ENCODE measurements around the gene KAT6B.

The KAT6B gene

GRCh38 chr10:74887614-74888284 lies 61.3 kb downstream of the KAT6B start:
- TF ChIP-seq ZNF677 (tag by site-specific recombination; IDR thresholded peaks at IDR 0.05) (no peak), ZNF121 (tag by site-specific recombination; IDR thresholded peaks at IDR 0.05) (peak; percentile 92)
- H3K27ac ChIP-seq (ENCODE audit: extremely low read depth, low read depth, low read length): no peak overlapping the region
- H3K36me3 ChIP-seq (ENCODE audit: control insufficient read depth in 2 of 2, insufficient read depth in 1 of 2, low read length in 2 of 2): no peaks in the 10 kb centered on the region
- H3K4me1 ChIP-seq (ENCODE audit: control insufficient read depth, insufficient read depth, low read length): 0 out of 2 replicates have a peak, but pooled peaks cover under 1% of the 10 kb centered on the region
- CTCF ChIA-PET: no interaction called here
- H3K4me3 ChIP-seq (ENCODE audit: low read depth, low read length): no peak overlapping the region
- H3K9me3 ChIP-seq (ENCODE audit: control insufficient read depth, insufficient read depth, low read depth, low read length): no peaks in the 10 kb centered on the region
- POLR2A ChIA-PET: interaction anchor here (0.6 kb wide), 1 partner anchor 62 kb away, joined by 4 read pairs; no protein-coding TSS in a partner anchor

- no peak overlapping the region for H3K4me3 ChIP-seq (ENCODE audit: low read depth, low read length)
- POLR2A ChIA-PET: interaction anchor here (1.0 kb wide), 1 partner anchor 10 kb away, joined by 3 read pairs; no protein-coding TSS in a partner anchor
- TF ChIP-seq ZNF747 (tag by site-specific recombination; IDR thresholded peaks at IDR 0.05): no peak
- peak; percentile 20; the same call in 1 of the 2 replicates for TF ChIP-seq ZNF654 (tag by site-specific recombination; IDR thresholded peaks at IDR 0.05; ENCODE audit: low read depth)
- TF ChIP-seq CTCF (tag by site-specific recombination; IDR thresholded peaks at IDR 0.05): peak; percentile 54; the same call in 1 of the 2 replicates
- no peak for TF ChIP-seq ZNF580 (tag by site-specific recombination; IDR thresholded peaks at IDR 0.05)
- H3K4me1 ChIP-seq (ENCODE audit: control insufficient read depth, insufficient read depth, low read length): no peaks in the 10 kb centered on the region
- H3K27ac ChIP-seq (ENCODE audit: extremely low read depth, low read depth, low read length): no peak overlapping the region
- no peaks in the 10 kb centered on the region for H3K9me3 ChIP-seq (ENCODE audit: control insufficient read depth, insufficient read depth, low read depth, low read length)
- no peaks in the 10 kb centered on the region for H3K36me3 ChIP-seq (ENCODE audit: control insufficient read depth in 2 of 2, insufficient read depth in 1 of 2, low read length in 2 of 2)
- CTCF ChIA-PET: interaction anchor here (0.6 to 0.9 kb wide), 3 partner anchors 75 to 212 kb away, joined by 3 to 6 read pairs (median 6); no protein-coding TSS in a partner anchor
Observed at GRCh38 chr10:74888962-74889661, 62.7 kb downstream of the KAT6B start.

- Histone ChIP-seq H3K4me3 (ENCODE audit: low read depth, low read length) (no peak overlapping the region), H3K36me3 (ENCODE audit: control insufficient read depth in 2 of 2, insufficient read depth in 1 of 2, low read length in 2 of 2) (no peaks in the 10 kb centered on the region), H3K9me3 (ENCODE audit: control insufficient read depth, insufficient read depth, low read depth, low read length) (no peaks in the 10 kb centered on the region), H3K4me1 (ENCODE audit: control insufficient read depth, insufficient read depth, low read length) (no peaks in the 10 kb centered on the region), H3K27ac (ENCODE audit: extremely low read depth, low read depth, low read length) (no peak overlapping the region)
- ChIA-PET CTCF (interaction anchor here (0.6 to 0.9 kb wide), 3 partner anchors 75 to 211 kb away, joined by 3 to 6 read pairs (median 6); no protein-coding TSS in a partner anchor), POLR2A (interaction anchor here (1.0 kb wide), 1 partner anchor 11 kb away, joined by 3 read pairs; no protein-coding TSS in a partner anchor)
- 0 out of 2 replicates have a peak, but pooled peaks have one; percentile 23 for TF ChIP-seq ZNF335 (tag by site-specific recombination; conservative IDR thresholded peaks at IDR 0.05)
- no peak for TF ChIP-seq ZNF660 (tag by site-specific recombination; IDR thresholded peaks at IDR 0.05)
Observed at GRCh38 chr10:74889662-74889998, 63.2 kb downstream of the KAT6B start.

GRCh38 chr10:74890460-74890859 lies 64.1 kb downstream of the KAT6B start:
- ChIA-PET CTCF (interaction anchor here (0.7 kb wide), 1 partner anchor 58 kb away, joined by 4 read pairs; no protein-coding TSS in a partner anchor), POLR2A (interaction anchor here (1.0 kb wide), 1 partner anchor 11 kb away, joined by 3 read pairs; no protein-coding TSS in a partner anchor)
- H3K27ac ChIP-seq (ENCODE audit: extremely low read depth, low read depth, low read length): no peak overlapping the region
- no peaks in the 10 kb centered on the region for H3K9me3 ChIP-seq (ENCODE audit: control insufficient read depth, insufficient read depth, low read depth, low read length)
- no peak overlapping the region for H3K4me3 ChIP-seq (ENCODE audit: low read depth, low read length)
- no peak for TF ChIP-seq ZNF624 (tag by site-specific recombination; IDR thresholded peaks at IDR 0.05)
- TF ChIP-seq SP3 (tag by site-specific recombination; IDR thresholded peaks at IDR 0.05): no peak
- no peak for TF ChIP-seq ZNF76 (tag by site-specific recombination; IDR thresholded peaks at IDR 0.05; ENCODE audit: borderline replicate concordance, low read depth)
- no peaks in the 10 kb centered on the region for H3K36me3 ChIP-seq (ENCODE audit: control insufficient read depth in 2 of 2, insufficient read depth in 1 of 2, low read length in 2 of 2)
- no peaks in the 10 kb centered on the region for H3K4me1 ChIP-seq (ENCODE audit: control insufficient read depth, insufficient read depth, low read length)

All from HEK293 (cell line).